GM12878 (cell line): Measurements from ENCODE around the gene CHD1.

ENCODE experiments used
- ASH2L ChIP-seq: fragments of 300-600, 200-600 bp; sonication (generic); IDR thresholded peaks from 2 replicates; pipeline ENCODE4 v1.6.1; 2017; ENCODE audit warnings: low read depth, mild to moderate bottlenecking, borderline replicate concordance
- CBFB ChIP-seq: IDR thresholded peaks from 2 replicates; pipeline ENCODE4 v1.6.1; 2016; ENCODE audit warnings: antibody characterized with exemption, low read depth
- CREB1 ChIP-seq: IDR thresholded peaks from 2 replicates; pipeline ENCODE4 v1.6.1; 2012; ENCODE audit warnings: low read depth, mild to moderate bottlenecking, inconsistent platforms
- CTCF ChIP-seq, 3 experiments: IDR thresholded peaks in 2 of 3; conservative IDR thresholded peaks in 1 of 3; 2 replicates each; pipeline ENCODE4 v1.5.1; 2011; ENCODE audit warnings: low read depth in 3 of 3, low read length in 3 of 3, mild to moderate bottlenecking in 3 of 3, control low read depth in 2 of 3, moderate library complexity in 2 of 3, inconsistent platforms in 1 of 3, mixed read lengths in 1 of 3; ENCODE audit not compliant: control insufficient read depth in 2 of 3, insufficient read depth in 1 of 3; ENCODE audit errors: extremely low read depth in 1 of 3
- EGR1 ChIP-seq, 2 experiments: IDR thresholded peaks; 1 replicate in 1 of 2; 2 replicates in 1 of 2; pipeline ENCODE4 v1.6.1; 2011 to 2012; ENCODE audit warnings: low read depth in 2 of 2, low read length in 2 of 2, borderline replicate concordance in 1 of 2, mild to moderate bottlenecking in 1 of 2, moderate library complexity in 1 of 2
- EP300 ChIP-seq, 2 experiments: fragments of 150-350 bp in 1 of 2; IDR thresholded peaks; 2 replicates each; pipeline ENCODE4 v1.6.1; 2011 to 2012; ENCODE audit warnings: low read depth in 2 of 2, low read length in 2 of 2, borderline replicate concordance in 1 of 2, improper control_type of control experiment in 1 of 2, inconsistent platforms in 1 of 2; ENCODE audit not compliant: control insufficient read depth in 1 of 2
- ESRRA ChIP-seq: IDR thresholded peaks from 2 replicates; pipeline ENCODE4 v1.6.1; 2012; ENCODE audit warnings: mild to moderate bottlenecking, low read length, improper control_type of control experiment
- EZH2 ChIP-seq: IDR thresholded peaks from 2 replicates; pipeline ENCODE4 v1.6.1; 2012; ENCODE audit warnings: low read depth, mild to moderate bottlenecking, control low read depth, inconsistent platforms, low read length, borderline replicate concordance; ENCODE audit not compliant: control insufficient read depth
- FOXM1 ChIP-seq: IDR thresholded peaks from 2 replicates; pipeline ENCODE4 v1.6.1; 2012; ENCODE audit warnings: low read depth, mild to moderate bottlenecking, inconsistent platforms, low read length, moderate library complexity
- JUND ChIP-seq: IDR thresholded peaks from 2 replicates; pipeline ENCODE4 v1.6.1; 2012; ENCODE audit warnings: low read depth, mild to moderate bottlenecking, low read length, improper control_type of control experiment, moderate library complexity
- MAX ChIP-seq: IDR thresholded peaks from 2 replicates; pipeline ENCODE4 v1.6.1; 2012; ENCODE audit warnings: low read depth, low read length, improper control_type of control experiment
- POLR2A ChIP-seq: IDR thresholded peaks from 2 replicates; pipeline ENCODE4 v1.6.1; 2011; ENCODE audit warnings: low read depth, mild to moderate bottlenecking, low read length
- SMARCA5 ChIP-seq: fragments of 450-650 bp; IDR thresholded peaks from 2 replicates; pipeline ENCODE4 v1.6.1; 2017; ENCODE audit warnings: mild to moderate bottlenecking
- TAF1 ChIP-seq: IDR thresholded peaks from 2 replicates; pipeline ENCODE4 v1.6.1; 2011; ENCODE audit warnings: mild to moderate bottlenecking, low read depth, low read length, borderline replicate concordance

- TF ChIP-seq CREB1 (no peak), CTCF (IDR thresholded peaks at IDR 0.05 in 2 of 3, conservative IDR thresholded peaks at IDR 0.05 in 1 of 3; ENCODE audit: control insufficient read depth in 2 of 3, extremely low read depth in 1 of 3, insufficient read depth in 1 of 3, low read depth in 3 of 3, low read length in 3 of 3) (no peak), FOXM1 (no peak), EGR1 (IDR thresholded peaks at IDR 0.05; ENCODE audit: borderline replicate concordance in 1 of 2, low read depth in 2 of 2, low read length in 2 of 2) (no peak), ASH2L (no peak), CBFB (no peak), POLR2A (no peak), EP300 (IDR thresholded peaks at IDR 0.05; ENCODE audit: borderline replicate concordance in 1 of 2, control insufficient read depth in 1 of 2, low read depth in 2 of 2, low read length in 2 of 2) (no peak), SMARCA5 (no peak), JUND (no peak), TAF1 (no peak), MAX (no peak), EZH2 (no peak), ESRRA (no peak)
These were observed 24.0 kb downstream of the CHD1 start for GRCh38 chr5:98904780-98905179.
